Stimulated activated CD8-positive, alpha-beta memory T cell treated with anti-CD3 and anti-CD28 coated beads, Interleukin-12 subunit alpha, Interleukin-12 subunit beta, amount 100 ng/mL, for 24 hours (primary cell): ENCODE measurements around the gene KRT1.
"Not testable (repeated sequence)": the region's sequence is repeated elsewhere in the genome, so short reads cannot be mapped to it uniquely, and the experiment has no call there.

Experiments
- DNase-seq: peaks from one replicate; pipeline ENCODE4 v3.0.0-alpha.2; 2020; ENCODE audit errors: extremely low read depth

The KRT1 gene

GRCh38 chr12:52682381-52682660 lies 2.1 kb upstream of the KRT1 start:
- DNase-seq, result no peak

- DNase-seq, result no peak
These were observed 1.5 kb upstream of the KRT1 start for GRCh38 chr12:52681526-52682380.

GRCh38 chr12:52679875-52680274 lies 332 bp downstream of the KRT1 start:
- no peak for DNase-seq

GRCh38 chr12:52677671-52678070 lies 2.5 kb downstream of the KRT1 start:
- DNase-seq, result no peak

GRCh38 chr12:52677126-52677525 lies 3.1 kb downstream of the KRT1 start:
- no peak for DNase-seq

- no peak for DNase-seq
These were observed 4.0 kb downstream of the KRT1 start for GRCh38 chr12:52676163-52676562.

GRCh38 chr12:52675301-52675701 lies 4.9 kb downstream of the KRT1 start:
- no peak for DNase-seq

GRCh38 chr12:52674433-52674775 lies 5.8 kb downstream of the KRT1 start:
- no peak for DNase-seq

- no peak for DNase-seq
These were observed 6.3 kb downstream of the KRT1 start for GRCh38 chr12:52673713-52674432.

GRCh38 chr12:52673217-52673616 lies 7.0 kb downstream of the KRT1 start:
- no peak for DNase-seq

GRCh38 chr12:52672321-52672933 lies 7.8 kb downstream of the KRT1 start:
- no peak for DNase-seq

GRCh38 chr12:52670961-52671360 lies 9.2 kb downstream of the KRT1 start:
- no peak for DNase-seq

- no peak for DNase-seq
These were observed 9.7 kb downstream of the KRT1 start for GRCh38 chr12:52670506-52670905.

- DNase-seq, result not testable (repeated sequence)
These were observed 10.3 kb downstream of the KRT1 start for GRCh38 chr12:52669941-52670340.

GRCh38 chr12:52669426-52669825 lies 10.8 kb downstream of the KRT1 start:
- no peak for DNase-seq

- no peak for DNase-seq
These were observed 12.3 kb downstream of the KRT1 start for GRCh38 chr12:52667931-52668330.

- DNase-seq, result no peak
These were observed 12.7 kb downstream of the KRT1 start for GRCh38 chr12:52667509-52667908.

- no peak for DNase-seq
These were observed 13.7 kb downstream of the KRT1 start for GRCh38 chr12:52666471-52666870.

- no peak for DNase-seq
These were observed 16.8 kb downstream of the KRT1 start for GRCh38 chr12:52663420-52663819.

GRCh38 chr12:52662918-52663229 lies 17.3 kb downstream of the KRT1 start:
- no peak for DNase-seq

- no peak for DNase-seq
These were observed 17.9 kb downstream of the KRT1 start for GRCh38 chr12:52662093-52662917.

- no peak for DNase-seq
These were observed 18.5 kb downstream of the KRT1 start for GRCh38 chr12:52661668-52662067.
